Measurements from ENCODE around the gene PRDM16. TPM values are rescaled to one million over a fixed set of nuclear protein-coding genes. Genes with fewer than 3 reads are reported as not detected.

PRDM16 gene
- total RNA-seq, 4 donors from 2014 or later: 5.9 to 41.7 (median 11.2) TPM

DNA sequence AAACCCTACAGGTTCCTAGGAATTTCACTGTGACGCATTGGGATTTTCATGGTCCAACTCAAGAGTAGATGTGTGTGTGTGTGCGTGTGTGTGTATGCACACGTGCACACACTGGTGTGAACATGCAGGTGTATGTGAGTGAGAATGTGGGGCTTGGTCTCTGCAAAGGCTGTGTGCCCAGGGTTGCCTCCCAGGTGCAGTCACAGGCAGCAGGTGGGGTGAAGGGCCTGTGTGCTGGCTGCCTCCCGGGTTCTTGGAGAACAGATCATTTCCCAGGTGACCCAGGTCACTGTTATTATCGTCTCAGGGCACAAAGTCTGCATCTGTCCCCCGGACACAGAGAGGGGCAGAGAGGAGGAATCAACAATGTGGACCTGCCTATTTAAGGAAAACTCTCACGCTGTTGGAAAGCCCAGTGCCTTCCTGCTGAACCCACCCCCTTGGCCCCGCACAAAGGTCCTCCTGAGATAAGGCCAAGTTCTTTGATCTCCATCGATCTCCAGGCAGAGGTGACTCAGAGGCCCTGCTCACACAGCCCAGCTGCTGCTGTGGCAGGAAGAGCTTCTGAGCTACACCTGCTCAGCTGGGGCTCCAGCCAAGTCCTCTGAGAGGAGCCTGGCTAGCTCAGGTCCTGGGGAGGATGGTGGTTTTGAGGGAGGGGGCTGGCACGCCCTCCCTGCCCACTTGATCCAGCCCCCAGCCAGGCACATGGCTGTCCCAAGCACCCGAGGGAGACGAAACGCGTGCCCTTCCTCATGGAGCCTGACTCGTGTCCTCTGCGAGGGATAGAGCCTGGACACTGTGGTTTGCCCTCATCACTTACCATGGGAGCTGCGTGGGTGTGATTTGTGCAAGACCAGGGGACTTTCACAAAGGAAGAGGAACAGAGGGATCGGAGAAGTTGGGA is 251.5 kb downstream of the PRDM16 start:
- H3K4me1 ChIP-seq: peaks cover 0 to 68% (median 15%) of the 10 kb centered on the region in 4 donors
- TF ChIP-seq EP300 (IDR thresholded peaks at IDR 0.05): no peak
- TF ChIP-seq CTCF (IDR thresholded peaks at IDR 0.05): no peak
- no peak for TF ChIP-seq POLR2A (IDR thresholded peaks at IDR 0.05)
- H3K4me3 ChIP-seq: no peak overlapping the region
- 47 to 58% methylated on average over 17 to 18 of the region's 18 CpGs for WGBS, 2 donors
- H3K27ac ChIP-seq: no peak overlapping the region
- no peaks in the 10 kb centered on the region for H3K36me3 ChIP-seq
- H3K27me3 ChIP-seq: peaks cover 0 to 32% of the 10 kb centered on the region in 2 donors
- no peak for DNase-seq (ENCODE audit: low spot score in 2 of 2)
- no peaks in the 10 kb centered on the region for H3K9me3 ChIP-seq

GRCh38 chr1:3321559-3322449 is 252.8 kb downstream of the PRDM16 start:
- Histone ChIP-seq H3K4me3 (no peak overlapping the region), H3K9me3 (no peaks in the 10 kb centered on the region), H3K4me1 (peaks cover 0 to 66% (median 14%) of the 10 kb centered on the region in 4 donors), H3K27ac (peak overlapping the region in 2 of 4 donors; percentile 9 to 61), H3K27me3 (peaks cover 0 to 22% of the 10 kb centered on the region in 2 donors), H3K36me3 (no peaks in the 10 kb centered on the region)
- DNase-seq (ENCODE audit: low spot score in 2 of 2): no peak
- 54 to 59% methylated on average over 25 of the region's 25 CpGs for WGBS, 2 donors
- no peak for TF ChIP-seq CTCF (IDR thresholded peaks at IDR 0.05)
- no peak for TF ChIP-seq EP300 (IDR thresholded peaks at IDR 0.05)
- TF ChIP-seq POLR2A (IDR thresholded peaks at IDR 0.05): no peak

- H3K4me1 ChIP-seq: peaks cover 0 to 73% (median 16%) of the 10 kb centered on the region in 4 donors
- WGBS, 2 donors: 72 to 75% methylated on average over 17 of the region's 17 CpGs
- H3K9me3 ChIP-seq: no peaks in the 10 kb centered on the region
- no peak for TF ChIP-seq CTCF (IDR thresholded peaks at IDR 0.05)
- TF ChIP-seq POLR2A (IDR thresholded peaks at IDR 0.05): no peak
- no peak for TF ChIP-seq EP300 (IDR thresholded peaks at IDR 0.05)
- no peak overlapping the region for H3K4me3 ChIP-seq
- peak overlapping the region in 2 of 4 donors; percentile 9 to 61 for H3K27ac ChIP-seq
- no peak for DNase-seq (ENCODE audit: low spot score in 2 of 2)
- no peaks in the 10 kb centered on the region for H3K36me3 ChIP-seq
- peaks cover 0 to 22% of the 10 kb centered on the region in 2 donors for H3K27me3 ChIP-seq
Measured at GRCh38 chr1:3322450-3323020, 253.5 kb downstream of the PRDM16 start.

DNA sequence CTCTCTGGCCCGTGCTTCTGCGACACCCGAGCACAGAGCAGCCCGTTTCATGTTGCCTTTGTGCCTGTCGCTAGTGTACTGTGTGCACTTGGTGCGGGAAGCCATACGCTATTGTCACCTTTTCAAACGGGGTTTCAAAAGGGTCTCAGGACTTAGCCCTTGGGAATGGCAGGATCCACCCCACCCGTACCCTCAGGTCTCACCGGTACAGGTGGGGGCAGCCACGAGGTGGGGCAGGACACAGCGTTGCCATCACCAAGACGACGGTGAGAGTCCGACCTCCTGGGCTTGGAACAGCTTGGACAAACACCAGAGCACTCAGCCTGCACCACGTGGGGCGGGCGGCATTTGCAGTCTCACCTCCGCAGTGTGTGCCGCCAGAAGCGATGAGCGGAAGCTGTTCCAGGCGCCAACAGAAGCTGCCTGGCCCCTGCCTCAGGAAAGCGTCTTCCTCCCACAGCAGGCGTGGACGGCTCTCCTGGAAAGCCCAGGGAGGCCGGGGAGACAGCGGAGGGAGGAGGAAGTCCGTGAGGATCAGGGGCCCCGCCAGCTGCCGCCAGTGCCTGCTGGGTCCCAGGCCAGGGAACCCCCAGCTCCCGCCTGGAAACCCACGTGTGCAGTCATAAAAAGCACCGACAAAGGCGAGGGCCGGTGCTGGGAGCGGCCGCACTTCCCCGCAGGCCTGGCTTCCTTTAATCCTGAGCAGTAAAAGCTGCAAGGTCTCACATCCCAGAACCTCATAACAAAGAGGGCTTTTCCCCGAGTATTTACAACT is 254.2 kb downstream of the PRDM16 start:
- peak overlapping the region in 1 of 4 donors; percentile 61 for H3K27ac ChIP-seq
- no peak overlapping the region for H3K4me3 ChIP-seq
- H3K4me1 ChIP-seq: peaks cover 0 to 78% (median 16%) of the 10 kb centered on the region in 4 donors
- peaks cover 0 to 22% of the 10 kb centered on the region in 2 donors for H3K27me3 ChIP-seq
- WGBS, 2 donors: 35 to 48% methylated on average over 21 to 33 of the region's 40 CpGs
- no peaks in the 10 kb centered on the region for H3K36me3 ChIP-seq
- TF ChIP-seq CTCF (IDR thresholded peaks at IDR 0.05) (no peak), EP300 (IDR thresholded peaks at IDR 0.05) (peak in 1 of 2 donors; percentile 8)
- DNase-seq (ENCODE audit: low spot score in 2 of 2): no peak
- no peaks in the 10 kb centered on the region for H3K9me3 ChIP-seq
